B cell (primary cell): ENCODE measurements around the gene UBL5. TPM values are rescaled to one million over a fixed set of nuclear protein-coding genes. Genes with fewer than 3 reads are reported as not detected.

Source experiments
- ATAC-seq: fragments of 200-7000 bp; cut with Tn5 transposase; one replicate; pipeline ENCODE4 v1.10.0; 2021; ENCODE audit warnings: low read depth, mild to moderate bottlenecking, moderate number of reproducible peaks, moderate library complexity
- CTCF ChIA-PET: fragments of 350-600 bp; sonication (Branson Sonifier 250); formaldehyde crosslinking; loops from one replicate; lab custom pipeline; 2021; ENCODE audit warnings: antibody characterized with exemption, inconsistent platforms; lab: Charles Lee
- POLR2A ChIA-PET: fragments of 350-600 bp; sonication (Branson Sonifier 250); formaldehyde crosslinking; loops from one replicate; lab custom pipeline; 2021; ENCODE audit warnings: antibody characterized with exemption; lab: Charles Lee
- DNase-seq: peaks from one replicate; pipeline ENCODE4 v3.0.0; 2013
- H2AFZ ChIP-seq: 2 replicates; pipeline ENCODE4 v1.6.1; 2012; ENCODE audit warnings: mild to moderate bottlenecking, low read depth, low read length; ENCODE audit not compliant: insufficient read depth, poor library complexity, severe bottlenecking
- H3K27ac ChIP-seq, 2 donors: 1 replicate in 1 of 2; 2 replicates in 1 of 2; pipeline ENCODE4 v1.5.1; 2012 to 2013; ENCODE audit warnings: low read length in 2 of 2, mild to moderate bottlenecking in 2 of 2, moderate library complexity in 1 of 2
- H3K27me3 ChIP-seq, 4 experiments: fragments of 200-600 bp in 1 of 4; sonication (generic) in 1 of 4; replicated peaks in 1 of 4; 1 replicate in 2 of 4; 2 replicates in 2 of 4; pipeline versions ENCODE4 v1.6.1 to v1.7.0; 2013 to 2016; ENCODE audit warnings: low read length in 3 of 4, mild to moderate bottlenecking in 2 of 4, mixed read lengths in 1 of 4, moderate library complexity in 1 of 4; ENCODE audit not compliant: insufficient read depth in 4 of 4, control insufficient read depth in 3 of 4; ENCODE audit errors: control extremely low read depth in 1 of 4
- H3K36me3 ChIP-seq, 2 experiments: replicated peaks in 1 of 2; 1 replicate in 1 of 2; 2 replicates in 1 of 2; pipeline versions ENCODE4 v1.6.1 to v1.7.1; 2013; ENCODE audit warnings: low read length in 1 of 2; ENCODE audit not compliant: insufficient read depth in 2 of 2, control insufficient read depth in 1 of 2; ENCODE audit errors: control extremely low read depth in 1 of 2, extremely low read depth in 1 of 2
- H3K4me1 ChIP-seq, 2 donors: fragments of 200-600 bp in 1 of 2; sonication (generic) in 1 of 2; 1 replicate in 1 of 2; 2 replicates in 1 of 2; pipeline versions ENCODE4 v1.5.1 to v1.6.1; 2013 to 2017; ENCODE audit warnings: low read length in 2 of 2; ENCODE audit not compliant: control insufficient read depth in 2 of 2, insufficient read depth in 2 of 2
- H3K4me2 ChIP-seq: replicated peaks from 2 replicates; pipeline ENCODE3; 2012; ENCODE audit warnings: mild to moderate bottlenecking, low read depth, low read length; ENCODE audit not compliant: poor library complexity, severe bottlenecking
- H3K4me3 ChIP-seq, 5 experiments: fragments of 200-600 bp in 1 of 5; sonication (generic) in 1 of 5; 1 replicate in 3 of 5; 2 replicates in 2 of 5; pipeline versions ENCODE4 v1.5.1 to v1.7.0; 2011 to 2016; ENCODE audit warnings: low read length in 4 of 5, mild to moderate bottlenecking in 4 of 5, low read depth in 2 of 5, control low read depth in 1 of 5, moderate library complexity in 1 of 5; ENCODE audit not compliant: insufficient read depth in 1 of 5; ENCODE audit errors: control extremely low read depth in 1 of 5, extremely low read depth in 1 of 5
- H3K79me2 ChIP-seq: fragments of 200-600 bp; sonication (generic); one replicate; pipeline ENCODE4 v1.6.0; 2016; ENCODE audit warnings: low read length; ENCODE audit not compliant: control insufficient read depth, insufficient read depth
- H3K9ac ChIP-seq: fragments of 200-600 bp; sonication (generic); 2 replicates; pipeline ENCODE4 v1.6.1; 2017; ENCODE audit warnings: mild to moderate bottlenecking, low read length, moderate library complexity
- H3K9me3 ChIP-seq, 3 donors: one replicate each; pipeline versions ENCODE4 v1.6.1 to v1.7.1; 2013; ENCODE audit warnings: low read length in 2 of 3; ENCODE audit not compliant: control insufficient read depth in 2 of 3, insufficient read depth in 1 of 3; ENCODE audit errors: control extremely low read depth in 1 of 3
- H4K20me1 ChIP-seq: 2 replicates; pipeline ENCODE4 v1.6.0; 2012; ENCODE audit warnings: mild to moderate bottlenecking, low read length; ENCODE audit not compliant: insufficient read depth, control insufficient read depth, poor library complexity, severe bottlenecking
- H3K27ac Mint-ChIP-seq: one replicate; pipeline ENCODE4 v1.8.0; 2021; ENCODE audit warnings: mixed read lengths
- H3K27me3 Mint-ChIP-seq: one replicate; pipeline ENCODE4 v1.8.0; 2021; ENCODE audit warnings: mixed read lengths
- H3K4me1 Mint-ChIP-seq: one replicate; pipeline ENCODE4 v1.8.0; 2021; ENCODE audit warnings: mixed read lengths
- H3K4me3 Mint-ChIP-seq: one replicate; pipeline ENCODE4 v1.8.0; 2021; ENCODE audit warnings: mixed read lengths
- H3K9me3 Mint-ChIP-seq: one replicate; pipeline ENCODE4 v1.8.0; 2022; ENCODE audit warnings: mixed read lengths; ENCODE audit not compliant: insufficient read depth
- CTCF ChIP-seq: fragments of 200-600 bp; IDR thresholded peaks from one replicate; pipeline ENCODE4 v1.8.0; 2022; ENCODE audit warnings: antibody characterized with exemption, mild to moderate bottlenecking
- EZH2 ChIP-seq: IDR thresholded peaks from 2 replicates; pipeline ENCODE4 v1.6.1; 2012; ENCODE audit warnings: borderline replicate concordance, low read depth, mild to moderate bottlenecking, moderate library complexity, low read length; ENCODE audit not compliant: insufficient read depth, poor library complexity, severe bottlenecking
- WGBS: methylation state at CpG from one replicate; pipeline ENCODE4 v1.1.5; 2013; ENCODE audit warnings: missing lambda C conversion rate; ENCODE audit not compliant: insufficient coverage; 5-methylcytosine and 5-hydroxymethylcytosine counted together
- intact Hi-C: fragments of 100-400 bp; cut with micrococcal nuclease; formaldehyde crosslinking; loops from one replicate; pipeline ENCODE4 v1.10.0; 2022
- polyA plus RNA-seq: library from polyadenylated mRNA; depleted of rRNA; stranded (reverse); fragments of >200 nt; gene quantifications from 2 replicates; pipeline ENCODE4 v1.2.3, GENCODE V29; 2012
- total RNA-seq, 2 donors: library from RNA; stranded (reverse); fragments of 120-200 nt in 1 of 2; gene quantifications; 1 replicate in 1 of 2; 2 replicates in 1 of 2; pipeline versions ENCODE4 v1.2.3 to v1.2.4, GENCODE V29; 2013 to 2022

UBL5 gene
- total and polyA plus RNA-seq, 2 donors (not counting 1 experiment from before 2014, with no cell fraction given) = 183 to 315 TPM

GRCh38 chr19:9857076-9857721 is 29.5 kb downstream of the UBL5 start:
- ChIA-PET CTCF (interaction anchor here (0.6 kb wide), 1 partner anchor 615 kb away, joined by 3 read pairs; no protein-coding TSS in a partner anchor), POLR2A (no interaction called here)
- TF ChIP-seq EZH2 (no peak), CTCF (no peak)
- H3K27ac ChIP-seq = no peak overlapping the region
- H4K20me1 ChIP-seq = no peaks in the 10 kb centered on the region
- H3K4me3 ChIP-seq = no peak overlapping the region
- peak overlapping the region; percentile 51 for H3K4me2 ChIP-seq
- Mint-ChIP-seq H3K9me3 (no peaks in the 10 kb centered on the region), H3K4me3 (no peak overlapping the region), H3K4me1 (peaks cover 17% of the 10 kb centered on the region), H3K27ac (no peak overlapping the region), H3K27me3 (peaks cover 4% of the 10 kb centered on the region)
- H3K36me3 ChIP-seq = no peaks in the 10 kb centered on the region
- DNase-seq = no peak
- WGBS = 98% methylated on average over 13 of the region's 13 CpGs
- no peak overlapping the region for H3K9ac ChIP-seq
- intact Hi-C loops = no loop called here
- no peaks in the 10 kb centered on the region for H3K9me3 ChIP-seq
- H2AFZ ChIP-seq = no peak overlapping the region
- no peaks in the 10 kb centered on the region for H3K79me2 ChIP-seq
- peaks cover 12% of the 10 kb centered on the region in 2 donors for H3K4me1 ChIP-seq
- H3K27me3 ChIP-seq = no peaks in the 10 kb centered on the region
- ATAC-seq = no peak

- no peak for DNase-seq
Measured at GRCh38 chr19:9857920-9858746, 30.4 kb downstream of the UBL5 start.

More at GRCh38 chr19:9857920-9858746, 30.4 kb downstream of the UBL5 start:
- H3K9me3 ChIP-seq = no peaks in the 10 kb centered on the region
- H3K79me2 ChIP-seq = no peaks in the 10 kb centered on the region
- no peaks in the 10 kb centered on the region for H3K9me3 Mint-ChIP-seq
- POLR2A ChIA-PET = no interaction called here
- CTCF ChIA-PET = no interaction called here
- TF ChIP-seq EZH2 (no peak), CTCF (no peak)
- no peaks in the 10 kb centered on the region for H4K20me1 ChIP-seq
- no peak overlapping the region for H3K27ac ChIP-seq
- peak overlapping the region; percentile 38 for H2AFZ ChIP-seq
- H3K27me3 Mint-ChIP-seq = peaks cover 4% of the 10 kb centered on the region
- no peak overlapping the region for H3K9ac ChIP-seq
- H3K4me1 ChIP-seq = peaks cover 12% of the 10 kb centered on the region in 2 donors
- 65% methylated on average over 8 of the region's 10 CpGs for WGBS
- H3K27ac Mint-ChIP-seq = no peak overlapping the region
- no peaks in the 10 kb centered on the region for H3K27me3 ChIP-seq
- no peaks in the 10 kb centered on the region for H3K36me3 ChIP-seq
- peak overlapping the region; percentile 51 for H3K4me2 ChIP-seq
- H3K4me3 ChIP-seq = no peak overlapping the region
- peaks cover 17% of the 10 kb centered on the region for H3K4me1 Mint-ChIP-seq
- peak overlapping the region; percentile 14 for H3K4me3 Mint-ChIP-seq
- ATAC-seq = no peak
- intact Hi-C loops = no loop called here
